Upper lobe of left lung (tissue), 4 donors: ENCODE data around the gene FBXO8.

Experiments used
- POLR2AphosphoS5 ChIP-seq, 2 donors: sonication (generic); formaldehyde crosslinking; IDR thresholded peaks; one replicate each; pipeline ENCODE4 v1.5.1; 2017; ENCODE audit warnings: antibody characterized with exemption in 2 of 2
- TF ChIP-seq, protein P1 (sequence below), 6 experiments: fragments of 450-650 bp in 4 of 6; fragments of 200-600 bp in 2 of 6; sonication (generic) in 2 of 6; IDR thresholded peaks; one replicate each; pipeline ENCODE4 v1.5.1; 2016 to 2019; ENCODE audit warnings: antibody characterized with exemption in 6 of 6

DNA sequence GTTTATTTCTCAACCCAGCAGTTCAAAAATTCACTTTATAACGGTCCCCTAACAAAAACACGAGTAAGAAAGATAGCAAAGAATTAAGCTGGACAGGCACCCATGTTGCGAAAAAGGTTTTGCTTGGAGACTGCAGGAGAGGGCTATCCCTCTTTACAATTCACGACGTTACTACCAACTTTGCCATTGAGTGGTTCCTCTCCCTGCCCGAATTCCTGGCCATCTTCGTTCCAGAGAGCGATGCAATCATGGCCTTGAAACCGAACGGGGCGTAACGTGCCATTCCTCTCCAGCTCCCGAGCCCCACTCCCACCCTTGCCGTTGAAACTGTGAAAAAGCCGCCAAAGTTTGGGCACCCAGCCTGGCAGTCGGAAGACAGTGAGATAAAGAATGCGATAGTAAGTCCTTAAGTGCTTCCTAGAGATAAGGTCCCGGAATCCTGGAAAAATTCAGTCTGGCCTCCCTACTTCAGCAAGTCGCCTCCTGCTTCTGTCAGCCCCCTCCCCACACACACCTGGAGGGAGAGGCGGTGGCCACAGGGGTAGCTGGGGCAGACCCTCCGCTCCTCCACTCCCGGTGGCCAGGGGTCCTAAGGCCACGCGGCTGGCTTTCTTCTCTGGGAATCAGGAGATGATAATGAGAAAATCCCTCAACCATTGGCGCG, 65.2 kb downstream of the FBXO8 start:
- TF ChIP-seq, protein P1, sequence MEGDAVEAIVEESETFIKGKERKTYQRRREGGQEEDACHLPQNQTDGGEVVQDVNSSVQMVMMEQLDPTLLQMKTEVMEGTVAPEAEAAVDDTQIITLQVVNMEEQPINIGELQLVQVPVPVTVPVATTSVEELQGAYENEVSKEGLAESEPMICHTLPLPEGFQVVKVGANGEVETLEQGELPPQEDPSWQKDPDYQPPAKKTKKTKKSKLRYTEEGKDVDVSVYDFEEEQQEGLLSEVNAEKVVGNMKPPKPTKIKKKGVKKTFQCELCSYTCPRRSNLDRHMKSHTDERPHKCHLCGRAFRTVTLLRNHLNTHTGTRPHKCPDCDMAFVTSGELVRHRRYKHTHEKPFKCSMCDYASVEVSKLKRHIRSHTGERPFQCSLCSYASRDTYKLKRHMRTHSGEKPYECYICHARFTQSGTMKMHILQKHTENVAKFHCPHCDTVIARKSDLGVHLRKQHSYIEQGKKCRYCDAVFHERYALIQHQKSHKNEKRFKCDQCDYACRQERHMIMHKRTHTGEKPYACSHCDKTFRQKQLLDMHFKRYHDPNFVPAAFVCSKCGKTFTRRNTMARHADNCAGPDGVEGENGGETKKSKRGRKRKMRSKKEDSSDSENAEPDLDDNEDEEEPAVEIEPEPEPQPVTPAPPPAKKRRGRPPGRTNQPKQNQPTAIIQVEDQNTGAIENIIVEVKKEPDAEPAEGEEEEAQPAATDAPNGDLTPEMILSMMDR (IDR thresholded peaks at IDR 0.05) = no peak
- TF ChIP-seq POLR2AphosphoS5 (IDR thresholded peaks at IDR 0.05) = no peak
